Retinal pigment epithelial cell (primary cell): ENCODE results near the gene COA5.

ENCODE experiments used
- DNase-seq: peaks from one replicate; pipeline ENCODE4 v3.0.0-alpha.2; 2010; ENCODE audit warnings: low read depth
- H3K4me3 ChIP-seq: 2 replicates; pipeline ENCODE4 v1.5.1; 2011; ENCODE audit warnings: mild to moderate bottlenecking, low read length, control low read depth, moderate library complexity
- CTCF ChIP-seq: conservative IDR thresholded peaks from 2 replicates; pipeline ENCODE4 v1.5.1; 2011; ENCODE audit warnings: low read depth, low read length, control low read depth, inconsistent platforms

The COA5 gene

GRCh38 chr2:98554116-98554861 lies 54.0 kb downstream of the COA5 start:
- TF ChIP-seq CTCF, result no peak
- H3K4me3 ChIP-seq, result no peak overlapping the region
- DNase-seq, result no peak

DNA sequence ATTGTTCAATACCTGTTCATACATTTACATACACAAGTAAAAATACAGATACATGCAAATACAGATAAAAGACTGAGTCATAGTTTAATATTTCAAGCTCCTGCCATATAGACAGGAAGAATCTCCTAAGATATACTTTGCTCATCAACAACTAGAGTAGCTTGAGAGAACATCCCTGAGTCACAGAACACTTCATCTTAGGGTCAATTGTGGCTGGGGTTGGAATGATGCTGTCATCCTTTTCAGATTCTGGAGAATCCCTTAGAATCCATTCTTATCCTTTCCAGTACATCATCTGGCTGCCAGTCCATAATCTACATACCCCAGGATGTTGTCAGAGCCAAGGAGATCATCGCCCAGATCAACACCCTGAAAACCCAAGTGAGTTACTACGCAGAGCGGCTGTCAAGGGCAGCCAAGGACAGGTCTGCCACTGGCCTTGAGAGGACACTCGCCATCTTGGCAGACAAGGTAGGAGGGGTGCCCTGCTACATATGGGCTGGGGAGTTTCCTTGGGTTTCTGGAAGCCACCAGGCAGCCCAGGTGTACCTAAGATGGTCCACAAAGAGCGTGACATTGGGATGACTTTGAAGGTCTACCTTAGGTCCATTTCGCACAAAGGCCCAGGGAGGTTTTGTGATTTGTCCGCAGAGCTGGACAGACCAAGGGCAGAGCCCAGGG lies 55.7 kb downstream of the COA5 start:
- no peak for DNase-seq
- no peak for TF ChIP-seq CTCF
- H3K4me3 ChIP-seq, result no peak overlapping the region

DNA sequence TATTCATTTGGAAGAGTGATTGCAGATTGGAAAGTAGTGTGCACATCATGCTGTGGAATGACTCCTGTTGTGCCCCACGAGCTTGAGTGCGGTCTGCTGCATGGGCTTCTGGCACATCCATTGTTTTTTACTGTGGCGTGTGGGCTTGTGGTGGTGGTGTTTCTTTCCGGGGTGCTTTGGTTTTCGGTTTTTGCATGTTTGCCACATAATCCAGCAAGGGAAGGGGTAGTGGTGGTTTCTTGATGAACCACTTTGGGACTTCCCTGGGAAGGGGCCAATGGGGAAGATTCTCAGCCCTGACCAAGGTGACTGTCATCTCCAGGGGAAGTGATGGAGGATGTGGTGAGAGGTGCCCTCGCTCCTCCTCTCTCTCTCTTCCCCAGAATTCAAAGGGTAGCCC lies 57.0 kb downstream of the COA5 start:
- TF ChIP-seq CTCF, result no peak
- no peak for DNase-seq
- no peak overlapping the region for H3K4me3 ChIP-seq

GRCh38 chr2:98550165-98550564 lies 58.1 kb downstream of the COA5 start:
- no peak for TF ChIP-seq CTCF
- no peak for DNase-seq
- H3K4me3 ChIP-seq, result no peak overlapping the region
